B cell (primary cell): ENCODE measurements around the gene NTN1. TPM values are rescaled to one million over a fixed set of nuclear protein-coding genes. Genes with fewer than 3 reads are reported as not detected.

Experiments
- ATAC-seq: fragments of 200-7000 bp; cut with Tn5 transposase; one replicate; pipeline ENCODE4 v1.10.0; 2021; ENCODE audit warnings: low read depth, mild to moderate bottlenecking, moderate number of reproducible peaks, moderate library complexity
- CTCF ChIA-PET: fragments of 350-600 bp; sonication (Branson Sonifier 250); formaldehyde crosslinking; loops from one replicate; lab custom pipeline; 2021; ENCODE audit warnings: antibody characterized with exemption, inconsistent platforms; lab: Charles Lee
- POLR2A ChIA-PET: fragments of 350-600 bp; sonication (Branson Sonifier 250); formaldehyde crosslinking; loops from one replicate; lab custom pipeline; 2021; ENCODE audit warnings: antibody characterized with exemption; lab: Charles Lee
- DNase-seq: peaks from one replicate; pipeline ENCODE4 v3.0.0; 2013
- H2AFZ ChIP-seq: 2 replicates; pipeline ENCODE4 v1.6.1; 2012; ENCODE audit warnings: mild to moderate bottlenecking, low read depth, low read length; ENCODE audit not compliant: insufficient read depth, poor library complexity, severe bottlenecking
- H3K27ac ChIP-seq, 2 donors: 1 replicate in 1 of 2; 2 replicates in 1 of 2; pipeline ENCODE4 v1.5.1; 2012 to 2013; ENCODE audit warnings: low read length in 2 of 2, mild to moderate bottlenecking in 2 of 2, moderate library complexity in 1 of 2
- H3K27me3 ChIP-seq, 4 experiments: fragments of 200-600 bp in 1 of 4; sonication (generic) in 1 of 4; replicated peaks in 1 of 4; 1 replicate in 2 of 4; 2 replicates in 2 of 4; pipeline versions ENCODE4 v1.6.1 to v1.7.0; 2013 to 2016; ENCODE audit warnings: low read length in 3 of 4, mild to moderate bottlenecking in 2 of 4, mixed read lengths in 1 of 4, moderate library complexity in 1 of 4; ENCODE audit not compliant: insufficient read depth in 4 of 4, control insufficient read depth in 3 of 4; ENCODE audit errors: control extremely low read depth in 1 of 4
- H3K36me3 ChIP-seq, 2 experiments: replicated peaks in 1 of 2; 1 replicate in 1 of 2; 2 replicates in 1 of 2; pipeline versions ENCODE4 v1.6.1 to v1.7.1; 2013; ENCODE audit warnings: low read length in 1 of 2; ENCODE audit not compliant: insufficient read depth in 2 of 2, control insufficient read depth in 1 of 2; ENCODE audit errors: control extremely low read depth in 1 of 2, extremely low read depth in 1 of 2
- H3K4me1 ChIP-seq, 2 donors: fragments of 200-600 bp in 1 of 2; sonication (generic) in 1 of 2; 1 replicate in 1 of 2; 2 replicates in 1 of 2; pipeline versions ENCODE4 v1.5.1 to v1.6.1; 2013 to 2017; ENCODE audit warnings: low read length in 2 of 2; ENCODE audit not compliant: control insufficient read depth in 2 of 2, insufficient read depth in 2 of 2
- H3K4me2 ChIP-seq: replicated peaks from 2 replicates; pipeline ENCODE3; 2012; ENCODE audit warnings: mild to moderate bottlenecking, low read depth, low read length; ENCODE audit not compliant: poor library complexity, severe bottlenecking
- H3K4me3 ChIP-seq, 5 experiments: fragments of 200-600 bp in 1 of 5; sonication (generic) in 1 of 5; 1 replicate in 3 of 5; 2 replicates in 2 of 5; pipeline versions ENCODE4 v1.5.1 to v1.7.0; 2011 to 2016; ENCODE audit warnings: low read length in 4 of 5, mild to moderate bottlenecking in 4 of 5, low read depth in 2 of 5, control low read depth in 1 of 5, moderate library complexity in 1 of 5; ENCODE audit not compliant: insufficient read depth in 1 of 5; ENCODE audit errors: control extremely low read depth in 1 of 5, extremely low read depth in 1 of 5
- H3K79me2 ChIP-seq: fragments of 200-600 bp; sonication (generic); one replicate; pipeline ENCODE4 v1.6.0; 2016; ENCODE audit warnings: low read length; ENCODE audit not compliant: control insufficient read depth, insufficient read depth
- H3K9ac ChIP-seq: fragments of 200-600 bp; sonication (generic); 2 replicates; pipeline ENCODE4 v1.6.1; 2017; ENCODE audit warnings: mild to moderate bottlenecking, low read length, moderate library complexity
- H3K9me3 ChIP-seq, 3 donors: one replicate each; pipeline versions ENCODE4 v1.6.1 to v1.7.1; 2013; ENCODE audit warnings: low read length in 2 of 3; ENCODE audit not compliant: control insufficient read depth in 2 of 3, insufficient read depth in 1 of 3; ENCODE audit errors: control extremely low read depth in 1 of 3
- H4K20me1 ChIP-seq: 2 replicates; pipeline ENCODE4 v1.6.0; 2012; ENCODE audit warnings: mild to moderate bottlenecking, low read length; ENCODE audit not compliant: insufficient read depth, control insufficient read depth, poor library complexity, severe bottlenecking
- H3K27ac Mint-ChIP-seq: one replicate; pipeline ENCODE4 v1.8.0; 2021; ENCODE audit warnings: mixed read lengths
- H3K27me3 Mint-ChIP-seq: one replicate; pipeline ENCODE4 v1.8.0; 2021; ENCODE audit warnings: mixed read lengths
- H3K4me1 Mint-ChIP-seq: one replicate; pipeline ENCODE4 v1.8.0; 2021; ENCODE audit warnings: mixed read lengths
- H3K4me3 Mint-ChIP-seq: one replicate; pipeline ENCODE4 v1.8.0; 2021; ENCODE audit warnings: mixed read lengths
- H3K9me3 Mint-ChIP-seq: one replicate; pipeline ENCODE4 v1.8.0; 2022; ENCODE audit warnings: mixed read lengths; ENCODE audit not compliant: insufficient read depth
- CTCF ChIP-seq: fragments of 200-600 bp; IDR thresholded peaks from one replicate; pipeline ENCODE4 v1.8.0; 2022; ENCODE audit warnings: antibody characterized with exemption, mild to moderate bottlenecking
- EZH2 ChIP-seq: IDR thresholded peaks from 2 replicates; pipeline ENCODE4 v1.6.1; 2012; ENCODE audit warnings: borderline replicate concordance, low read depth, mild to moderate bottlenecking, moderate library complexity, low read length; ENCODE audit not compliant: insufficient read depth, poor library complexity, severe bottlenecking
- WGBS: methylation state at CpG from one replicate; pipeline ENCODE4 v1.1.5; 2013; ENCODE audit warnings: missing lambda C conversion rate; ENCODE audit not compliant: insufficient coverage; 5-methylcytosine and 5-hydroxymethylcytosine counted together
- intact Hi-C: fragments of 100-400 bp; cut with micrococcal nuclease; formaldehyde crosslinking; loops from one replicate; pipeline ENCODE4 v1.10.0; 2022
- polyA plus RNA-seq: library from polyadenylated mRNA; depleted of rRNA; stranded (reverse); fragments of >200 nt; gene quantifications from 2 replicates; pipeline ENCODE4 v1.2.3, GENCODE V29; 2012
- total RNA-seq, 2 donors: library from RNA; stranded (reverse); fragments of 120-200 nt in 1 of 2; gene quantifications; 1 replicate in 1 of 2; 2 replicates in 1 of 2; pipeline versions ENCODE4 v1.2.3 to v1.2.4, GENCODE V29; 2013 to 2022

The NTN1 gene
- total and polyA plus RNA-seq, 2 donors (not counting 1 experiment from before 2014, with no cell fraction given): 0.10 to 0.25 TPM

DNA sequence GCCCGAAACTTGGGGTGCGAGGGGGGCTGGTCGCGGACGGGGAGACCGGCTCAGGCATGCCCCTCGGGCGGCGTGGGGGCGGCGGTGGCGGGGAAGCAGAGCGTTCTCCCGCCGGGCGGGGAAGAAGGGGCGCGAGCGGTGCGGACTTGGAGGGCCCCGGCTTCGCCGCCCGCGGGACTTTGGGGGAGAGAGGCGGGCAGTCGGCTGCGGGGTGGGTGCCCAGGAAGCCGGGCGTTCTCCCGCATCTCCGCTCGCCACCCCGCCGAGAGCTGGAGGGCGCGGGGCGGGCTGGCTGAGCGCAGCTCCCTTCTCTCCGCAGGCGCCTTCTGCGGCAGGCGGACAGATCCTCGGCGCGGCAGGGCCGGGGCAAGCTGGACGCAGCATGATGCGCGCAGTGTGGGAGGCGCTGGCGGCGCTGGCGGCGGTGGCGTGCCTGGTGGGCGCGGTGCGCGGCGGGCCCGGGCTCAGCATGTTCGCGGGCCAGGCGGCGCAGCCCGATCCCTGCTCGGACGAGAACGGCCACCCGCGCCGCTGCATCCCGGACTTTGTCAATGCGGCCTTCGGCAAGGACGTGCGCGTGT lies 772 bp downstream of the NTN1 start:
- ATAC-seq: no peak

More for the DNA sequence above, 772 bp downstream of the NTN1 start:
- peak overlapping the region; percentile 67 for H3K9ac ChIP-seq
- TF ChIP-seq CTCF (no peak), EZH2 (peak; percentile 76)
- Mint-ChIP-seq H3K27ac (peak overlapping the region; percentile 77), H3K9me3 (no peaks in the 10 kb centered on the region), H3K4me3 (peak overlapping the region; percentile 93), H3K4me1 (peaks cover 26% of the 10 kb centered on the region), H3K27me3 (peaks cover 35% of the 10 kb centered on the region)
- 1% methylated on average over 79 of the region's 79 CpGs for WGBS
- H3K27ac ChIP-seq: no peak overlapping the region
- H3K4me1 ChIP-seq: peaks cover 26 to 27% of the 10 kb centered on the region in 2 donors
- POLR2A ChIA-PET: no interaction called here
- no peaks in the 10 kb centered on the region for H3K36me3 ChIP-seq
- CTCF ChIA-PET: interaction anchor here (1.3 kb wide), 1 partner anchor 24 kb away, joined by 5 read pairs; no protein-coding TSS in a partner anchor
- peak overlapping the region; percentile 59 for H2AFZ ChIP-seq
- peak; percentile 61 for DNase-seq
- intact Hi-C loops: loop anchor here (2.0 kb wide), 1 partner anchor 19 kb away; no protein-coding TSS in a partner anchor
- H3K27me3 ChIP-seq: peaks cover 1 to 59% (median 38%) of the 10 kb centered on the region in 4 experiments
- no peaks in the 10 kb centered on the region for H3K79me2 ChIP-seq
- H4K20me1 ChIP-seq: peaks cover 5% of the 10 kb centered on the region
- peak overlapping the region in 4 of 5 experiments; percentile 55 to 69 (median 65) for H3K4me3 ChIP-seq
- peaks cover 0 to 12% (median 0%) of the 10 kb centered on the region in 3 donors for H3K9me3 ChIP-seq
- H3K4me2 ChIP-seq: peak overlapping the region; percentile 84
